Kidney epithelial cell (primary cell): ENCODE measurements around the gene TP73. TPM values are rescaled to one million over a fixed set of nuclear protein-coding genes. Genes with fewer than 3 reads are reported as not detected.

Source experiments
- DNase-seq: peaks from one replicate; pipeline ENCODE4 v3.0.0-alpha.2; 2010; ENCODE audit warnings: low read depth
- H3K27me3 ChIP-seq: 2 replicates; pipeline ENCODE4 v1.6.0; 2011; ENCODE audit warnings: low read length; ENCODE audit not compliant: control insufficient read depth, insufficient read depth
- H3K36me3 ChIP-seq: 2 replicates; pipeline ENCODE4 v1.5.1; 2011; ENCODE audit warnings: low read length; ENCODE audit not compliant: control insufficient read depth, insufficient read depth
- H3K4me3 ChIP-seq: 2 replicates; pipeline ENCODE4 v1.5.1; 2011; ENCODE audit warnings: low read depth, mild to moderate bottlenecking, control low read depth, low read length
- total RNA-seq: library from RNA; depleted of rRNA; stranded (reverse); fragments of >200 nt; gene quantifications from 2 replicates; pipeline ENCODE4 v1.2.3, GENCODE V29; 2015
- TF ChIP-seq, protein P1 (sequence below): IDR thresholded peaks from 2 replicates; pipeline ENCODE4 v1.5.1; 2011; ENCODE audit warnings: mild to moderate bottlenecking, moderate library complexity, low read length, control low read depth, inconsistent platforms; ENCODE audit not compliant: insufficient read depth, poor library complexity, severe bottlenecking

The TP73 gene
- total RNA-seq, 1 donor from 2014 or later = 0.04 TPM

- Histone ChIP-seq H3K27me3 (peaks cover 26% of the 10 kb centered on the region), H3K36me3 (no peaks in the 10 kb centered on the region), H3K4me3 (no peak overlapping the region)
- TF ChIP-seq, protein P1, sequence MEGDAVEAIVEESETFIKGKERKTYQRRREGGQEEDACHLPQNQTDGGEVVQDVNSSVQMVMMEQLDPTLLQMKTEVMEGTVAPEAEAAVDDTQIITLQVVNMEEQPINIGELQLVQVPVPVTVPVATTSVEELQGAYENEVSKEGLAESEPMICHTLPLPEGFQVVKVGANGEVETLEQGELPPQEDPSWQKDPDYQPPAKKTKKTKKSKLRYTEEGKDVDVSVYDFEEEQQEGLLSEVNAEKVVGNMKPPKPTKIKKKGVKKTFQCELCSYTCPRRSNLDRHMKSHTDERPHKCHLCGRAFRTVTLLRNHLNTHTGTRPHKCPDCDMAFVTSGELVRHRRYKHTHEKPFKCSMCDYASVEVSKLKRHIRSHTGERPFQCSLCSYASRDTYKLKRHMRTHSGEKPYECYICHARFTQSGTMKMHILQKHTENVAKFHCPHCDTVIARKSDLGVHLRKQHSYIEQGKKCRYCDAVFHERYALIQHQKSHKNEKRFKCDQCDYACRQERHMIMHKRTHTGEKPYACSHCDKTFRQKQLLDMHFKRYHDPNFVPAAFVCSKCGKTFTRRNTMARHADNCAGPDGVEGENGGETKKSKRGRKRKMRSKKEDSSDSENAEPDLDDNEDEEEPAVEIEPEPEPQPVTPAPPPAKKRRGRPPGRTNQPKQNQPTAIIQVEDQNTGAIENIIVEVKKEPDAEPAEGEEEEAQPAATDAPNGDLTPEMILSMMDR = no peak
- no peak for DNase-seq
These were observed 36.9 kb downstream of the TP73 start for GRCh38 chr1:3689138-3689750.

DNA sequence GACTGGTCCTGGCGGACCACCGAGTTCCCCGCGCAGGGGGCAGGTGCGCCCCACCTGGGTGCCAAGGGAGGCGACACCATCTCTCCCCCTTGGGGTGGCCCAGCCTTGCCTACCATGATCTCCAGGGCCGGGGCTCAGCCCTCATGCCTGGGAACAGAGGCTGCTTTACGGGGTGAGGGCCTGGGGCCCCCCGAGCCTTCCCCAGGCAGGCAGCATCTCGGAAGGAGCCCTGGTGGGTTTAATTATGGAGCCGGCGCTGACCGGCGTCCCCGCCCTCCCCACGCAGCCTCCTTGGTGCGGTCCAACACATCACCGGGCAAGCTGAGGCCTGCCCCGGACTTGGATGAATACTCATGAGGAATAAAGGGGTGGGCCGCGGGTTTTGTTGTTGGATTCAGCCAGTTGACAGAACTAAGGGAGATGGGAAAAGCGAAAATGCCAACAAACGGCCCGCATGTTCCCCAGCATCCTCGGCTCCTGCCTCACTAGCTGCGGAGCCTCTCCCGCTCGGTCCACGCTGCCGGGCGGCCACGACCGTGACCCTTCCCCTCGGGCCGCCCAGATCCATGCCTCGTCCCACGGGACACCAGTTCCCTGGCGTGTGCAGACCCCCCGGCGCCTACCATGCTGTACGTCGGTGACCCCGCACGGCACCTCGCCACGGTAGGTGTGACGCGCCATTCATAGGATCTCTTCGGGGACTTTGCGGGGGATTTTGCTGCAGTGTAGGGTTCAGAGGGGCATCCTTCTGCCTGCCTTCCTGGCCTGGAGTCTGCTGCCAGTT is 38.2 kb downstream of the TP73 start:
- TF ChIP-seq, protein P1 = no peak
- no peak for DNase-seq
- Histone ChIP-seq H3K36me3 (no peaks in the 10 kb centered on the region), H3K4me3 (no peak overlapping the region), H3K27me3 (peaks cover 21% of the 10 kb centered on the region)

GRCh38 chr1:3691421-3692204 is 39.3 kb downstream of the TP73 start:
- peaks cover 24% of the 10 kb centered on the region for H3K27me3 ChIP-seq
- no peak for DNase-seq
- H3K36me3 ChIP-seq = no peaks in the 10 kb centered on the region
- no peak overlapping the region for H3K4me3 ChIP-seq
- TF ChIP-seq, protein P1 = no peak

- Histone ChIP-seq H3K27me3 (peaks cover 33% of the 10 kb centered on the region), H3K4me3 (no peak overlapping the region), H3K36me3 (no peaks in the 10 kb centered on the region)
- DNase-seq = no peak
- TF ChIP-seq, protein P1 = no peak
These were observed 40.3 kb downstream of the TP73 start for GRCh38 chr1:3692598-3692997.

DNA sequence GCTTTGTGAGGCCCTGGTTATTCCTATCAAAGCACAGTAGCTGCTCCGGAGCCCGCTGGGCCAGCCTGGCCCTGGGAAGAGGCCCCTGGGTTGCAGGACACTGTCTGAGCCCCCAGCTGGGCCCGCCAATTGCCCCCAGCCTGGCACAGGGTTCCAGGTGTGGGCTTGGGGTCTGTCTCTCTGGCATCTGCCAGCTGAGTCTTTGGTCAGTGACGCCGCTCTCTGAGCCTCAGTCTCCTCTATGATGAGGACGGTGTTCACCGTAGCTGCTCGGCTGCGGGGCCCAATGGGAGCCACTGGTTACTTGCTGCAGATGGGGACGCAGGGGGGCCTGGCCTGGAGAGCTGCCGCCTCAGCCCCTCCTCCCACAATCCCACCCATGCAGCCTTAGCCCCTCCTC is 41.0 kb downstream of the TP73 start:
- no peaks in the 10 kb centered on the region for H3K36me3 ChIP-seq
- TF ChIP-seq, protein P1 = no peak
- no peak overlapping the region for H3K4me3 ChIP-seq
- H3K27me3 ChIP-seq = peaks cover 34% of the 10 kb centered on the region
- no peak for DNase-seq
